DMS153 (cell line): ENCODE results near the gene IL1RAP.

Experiments used
- DNase-seq: peaks from one replicate; lab custom pipeline; 2025; lab: John Stamatoyannopoulos, UW

The IL1RAP gene

DNA sequence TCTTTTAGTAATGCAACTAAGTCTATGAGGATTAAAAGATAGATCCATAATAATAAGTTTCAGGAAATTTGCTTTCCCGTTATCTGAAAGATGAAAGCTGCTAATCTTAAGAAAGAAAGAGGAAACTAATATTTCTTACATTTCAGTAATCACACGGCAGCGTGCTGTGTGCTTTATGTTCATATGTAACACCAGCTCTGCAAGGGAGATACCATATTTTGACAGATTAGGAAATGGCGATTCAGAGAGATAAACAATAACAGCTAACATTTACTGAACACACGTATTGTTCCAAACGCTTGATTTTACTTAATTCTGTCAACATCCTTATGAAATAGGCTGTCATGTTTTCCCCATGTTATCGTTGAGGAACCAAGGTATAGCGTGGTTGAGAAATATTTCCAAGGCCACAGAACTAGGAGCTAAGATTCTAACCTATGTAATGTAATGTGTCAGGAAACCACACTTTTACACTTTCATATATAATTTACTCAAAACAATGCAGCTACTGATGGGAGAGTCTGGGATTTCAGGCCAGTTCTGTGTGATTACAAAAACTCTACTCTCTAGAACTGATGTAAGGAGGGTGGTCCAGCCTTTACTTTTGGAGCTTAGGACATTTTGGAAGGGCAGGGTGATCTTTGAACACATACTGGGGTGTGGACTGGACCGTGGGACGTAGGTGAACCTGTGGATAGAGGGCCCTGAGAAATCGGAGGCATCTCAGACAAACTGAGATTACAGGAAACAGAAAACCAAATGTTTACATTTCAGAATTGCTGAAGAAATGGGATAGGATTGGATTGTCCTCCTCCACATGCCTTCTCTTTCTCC lies 100.6 kb downstream of the IL1RAP start:
- no peak for DNase-seq

GRCh38 chr3:190615060-190615384 lies 101.1 kb downstream of the IL1RAP start:
- no peak for DNase-seq

GRCh38 chr3:190615607-190616006 lies 101.7 kb downstream of the IL1RAP start:
- DNase-seq = no peak

GRCh38 chr3:190616637-190617036 lies 102.8 kb downstream of the IL1RAP start:
- DNase-seq = no peak

GRCh38 chr3:190617185-190617584 lies 103.3 kb downstream of the IL1RAP start:
- DNase-seq = no peak

DNA sequence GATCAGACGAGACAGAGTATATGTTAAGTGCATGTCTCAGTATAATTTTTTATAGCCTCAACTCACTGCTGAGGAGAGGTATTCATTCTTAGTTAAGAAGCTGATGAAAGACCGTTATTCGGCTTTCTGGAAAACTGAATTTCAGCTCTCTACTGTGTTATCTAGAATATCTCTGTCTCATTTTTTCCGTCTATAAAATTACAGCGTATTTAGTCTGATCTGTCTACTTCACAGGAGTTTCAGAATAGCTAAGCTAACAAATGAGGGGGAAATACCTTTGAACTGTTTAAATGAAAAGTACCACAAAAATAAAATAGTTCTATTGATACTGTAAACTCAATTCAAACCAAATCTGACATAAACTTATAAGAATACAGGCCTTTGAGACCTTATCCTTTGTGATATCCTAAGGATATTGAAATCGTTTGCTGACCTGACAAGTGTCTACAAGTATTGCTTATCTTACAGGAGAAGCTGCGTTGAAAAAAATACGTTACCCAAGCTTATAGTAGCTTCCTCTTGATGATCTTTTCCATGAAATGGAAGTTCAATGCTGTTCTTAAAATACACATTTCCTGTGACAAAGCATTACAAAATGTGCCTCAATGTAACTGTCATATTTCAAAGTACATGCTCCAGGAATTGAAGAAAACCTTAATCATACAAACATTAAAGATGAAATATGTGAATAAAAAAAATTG lies 104.6 kb downstream of the IL1RAP start:
- DNase-seq = no peak

DNA sequence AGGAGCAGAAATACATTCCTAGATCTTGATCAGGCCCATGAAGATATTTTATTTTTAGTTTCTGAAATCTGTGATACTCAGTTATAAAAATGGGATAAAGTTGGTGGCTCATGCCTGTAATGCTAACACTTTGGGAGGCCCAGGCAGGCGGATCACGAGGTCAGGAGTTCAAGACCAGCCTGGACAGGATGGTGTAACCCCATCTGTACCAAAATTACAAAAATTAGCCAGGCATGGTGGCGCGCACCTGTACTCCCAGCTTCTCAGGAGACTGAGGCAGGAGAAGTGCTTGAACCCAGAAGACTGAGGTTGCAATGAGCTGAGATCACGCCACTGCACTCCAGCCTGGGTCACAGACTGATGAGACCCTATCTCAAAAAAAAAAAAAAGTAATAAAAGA lies 105.5 kb downstream of the IL1RAP start:
- DNase-seq = no peak

DNA sequence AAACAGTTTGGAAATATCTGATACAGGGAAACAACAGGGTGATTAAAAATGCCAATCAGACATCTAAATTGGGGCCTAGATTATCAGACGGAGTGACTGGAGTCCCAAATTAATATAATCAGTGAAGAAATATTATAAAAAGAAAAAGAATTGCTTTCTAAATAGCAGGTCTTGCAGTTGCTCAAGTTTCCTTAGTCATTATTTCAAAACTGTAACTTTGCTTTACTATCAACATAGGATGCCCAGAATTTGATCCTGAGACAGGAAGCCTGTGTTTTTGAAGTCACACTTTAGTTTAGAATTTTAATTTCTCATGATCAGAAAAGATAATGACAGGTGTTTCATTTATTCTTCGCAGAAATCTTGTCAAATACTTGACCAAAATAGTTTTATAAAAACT lies 105.9 kb downstream of the IL1RAP start:
- DNase-seq = no peak

DNA sequence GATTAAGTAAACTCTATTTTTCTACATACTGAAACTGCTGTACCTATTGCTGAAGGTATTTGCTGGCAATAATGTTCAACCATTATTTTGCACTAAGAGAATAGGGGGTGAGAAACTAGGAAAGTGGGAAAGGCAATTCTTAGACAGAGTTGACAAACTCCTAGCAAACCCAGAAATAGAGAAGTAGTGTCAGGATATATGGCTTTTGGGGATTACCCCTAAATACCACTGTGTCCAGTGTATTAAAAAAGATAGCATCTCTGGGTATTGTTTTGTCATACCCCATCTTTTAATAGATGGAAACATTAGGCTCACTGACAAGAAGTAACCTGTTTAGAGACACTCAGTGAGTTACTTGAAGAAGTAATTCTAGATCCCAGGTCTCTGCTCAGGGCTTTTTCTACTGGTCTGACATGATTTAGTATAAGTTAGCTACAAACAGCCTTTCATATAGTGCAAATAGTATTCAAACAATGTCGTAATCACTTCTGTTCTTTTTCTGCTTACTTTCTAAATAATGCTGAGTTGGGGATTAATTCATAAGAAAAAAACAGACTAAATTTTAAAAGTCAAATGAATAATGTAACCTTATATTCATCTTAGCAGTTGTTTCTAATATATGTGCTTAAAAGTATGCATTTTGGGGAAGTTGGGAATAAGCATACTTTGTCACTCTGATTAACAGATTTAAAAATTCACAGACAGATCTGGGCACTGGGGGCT lies 107.2 kb downstream of the IL1RAP start:
- DNase-seq = no peak

- no peak for DNase-seq
Observed at GRCh38 chr3:190621927-190622326, 108.0 kb downstream of the IL1RAP start.

GRCh38 chr3:190624282-190624681 lies 110.4 kb downstream of the IL1RAP start:
- no peak for DNase-seq

- DNase-seq = no peak
Observed at GRCh38 chr3:190626951-190627620, 113.2 kb downstream of the IL1RAP start.

GRCh38 chr3:190629088-190629487 lies 115.2 kb downstream of the IL1RAP start:
- DNase-seq = no peak

DNA sequence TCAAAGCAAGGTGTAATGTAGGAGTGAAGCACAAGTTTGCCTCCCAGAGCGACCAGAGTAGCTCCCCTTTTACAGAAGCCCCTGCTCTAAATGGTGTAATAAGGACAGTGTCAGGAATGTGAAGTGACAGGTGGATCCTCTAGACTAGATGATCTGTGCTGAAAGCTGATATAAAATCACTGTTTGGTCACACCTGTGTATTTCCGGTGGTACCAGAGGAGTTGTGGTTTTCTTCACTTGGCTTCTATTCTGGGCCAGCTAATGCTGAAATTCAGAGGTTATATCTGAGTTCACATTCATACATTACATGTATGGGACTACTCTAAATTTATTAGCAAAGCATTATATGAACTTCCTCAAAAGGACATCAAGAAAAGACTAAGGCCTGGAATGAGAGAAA lies 117.4 kb downstream of the IL1RAP start:
- DNase-seq = no peak

- DNase-seq = no peak
Observed at GRCh38 chr3:190641564-190641963, 127.7 kb downstream of the IL1RAP start.

- DNase-seq = no peak
Observed at GRCh38 chr3:190642016-190642415, 128.1 kb downstream of the IL1RAP start.

DNA sequence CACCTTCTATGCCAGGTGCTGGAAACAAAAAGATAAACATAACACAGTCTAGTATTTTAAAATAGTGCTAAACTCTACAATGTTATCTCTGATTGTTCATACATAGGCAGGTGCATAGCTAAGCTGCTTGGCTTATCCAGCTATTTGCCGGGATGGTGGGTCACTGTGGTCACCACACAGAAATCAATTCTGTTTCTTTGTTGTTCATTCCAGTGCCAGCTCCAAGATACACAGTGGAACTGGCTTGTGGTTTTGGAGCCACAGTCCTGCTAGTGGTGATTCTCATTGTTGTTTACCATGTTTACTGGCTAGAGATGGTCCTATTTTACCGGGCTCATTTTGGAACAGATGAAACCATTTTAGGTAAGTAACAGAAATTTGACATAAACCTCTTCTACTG lies 130.2 kb downstream of the IL1RAP start:
- no peak for DNase-seq

DNA sequence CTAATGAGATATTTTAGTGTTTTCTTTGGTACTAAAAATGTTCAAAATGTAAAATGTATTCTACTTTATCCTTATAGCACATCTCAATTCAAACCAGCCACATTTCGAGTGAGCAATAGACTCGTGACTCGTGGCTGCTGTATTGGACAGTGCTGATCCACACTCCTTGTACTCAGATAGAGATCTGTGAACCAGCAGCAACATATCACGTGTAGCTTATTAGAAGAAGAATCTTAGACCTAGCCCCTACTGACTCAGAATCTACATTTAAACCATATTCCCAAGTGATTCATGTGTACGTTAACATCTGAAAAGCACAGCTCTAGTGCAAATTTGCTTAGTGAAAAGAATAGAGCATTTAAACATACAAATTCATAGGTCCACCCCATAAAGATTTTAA lies 130.9 kb downstream of the IL1RAP start:
- no peak for DNase-seq

- no peak for DNase-seq
Observed at GRCh38 chr3:190645932-190646460, 132.1 kb downstream of the IL1RAP start.

GRCh38 chr3:190646996-190647395 lies 133.1 kb downstream of the IL1RAP start:
- no peak for DNase-seq

- DNase-seq = no peak
Observed at GRCh38 chr3:190655933-190656332, 142.0 kb downstream of the IL1RAP start.

DNA sequence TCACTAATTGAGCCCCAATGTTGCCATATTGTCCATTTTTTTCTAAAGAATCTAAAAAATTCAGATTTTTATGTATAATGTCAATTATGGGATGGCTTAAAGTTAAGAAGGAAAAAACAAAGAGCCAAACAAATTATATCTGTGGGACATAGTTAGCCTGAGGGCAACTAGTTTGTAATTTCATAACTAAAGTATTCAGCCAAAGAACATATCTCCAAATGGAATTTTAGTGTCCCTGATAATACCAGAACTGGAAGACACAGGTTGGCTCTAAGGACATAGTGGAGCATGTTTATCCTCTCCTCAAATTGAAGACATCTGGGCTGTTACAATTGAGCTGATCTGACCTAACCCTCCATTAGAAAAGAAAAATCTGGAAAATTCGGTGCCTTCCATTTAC lies 144.2 kb downstream of the IL1RAP start:
- DNase-seq = no peak
